Measurements from ENCODE around the gene RAB27A. TPM values are rescaled to one million over a fixed set of nuclear protein-coding genes. Genes with fewer than 3 reads are reported as not detected.

Gene RAB27A
- total RNA-seq, 1 experiment from 2014 or later, result 12.3 TPM

GRCh38 chr15:55247766-55248427, 41.7 kb downstream of the RAB27A start:
- H3K4me3 ChIP-seq, result no peak overlapping the region
- no peak overlapping the region for H2AFZ ChIP-seq
- ChIA-PET CTCF (no interaction called here), POLR2A (ENCODE audit: unreplicated experiment) (no interaction called here)
- no peak for DNase-seq
- H3K27me3 ChIP-seq (ENCODE audit: insufficient read depth, low read depth), result no peaks in the 10 kb centered on the region
- H3K27ac ChIP-seq, result no peak overlapping the region
- no peaks in the 10 kb centered on the region for H3K79me2 ChIP-seq (ENCODE audit: low read depth)
- no peak for TF ChIP-seq EZH2 (IDR thresholded peaks at IDR 0.05; ENCODE audit: low read depth)
- H3K9me3 ChIP-seq (ENCODE audit: insufficient read depth, low read depth), result no peaks in the 10 kb centered on the region
- H4K20me1 ChIP-seq (ENCODE audit: insufficient read depth), result no peaks in the 10 kb centered on the region
- no peak overlapping the region for H3K4me2 ChIP-seq
- no peaks in the 10 kb centered on the region for H3F3A ChIP-seq (ENCODE audit: insufficient read depth, low read depth)
- no TSS peak for BruUV-seq (replicated peaks)
- intact Hi-C loops (cut with micrococcal nuclease; ENCODE audit: unreplicated experiment), result no loop called here
- H3K9me2 ChIP-seq (ENCODE audit: insufficient read depth), result no peaks in the 10 kb centered on the region
- no peaks in the 10 kb centered on the region for H3K36me3 ChIP-seq (ENCODE audit: low read depth)
- no peaks in the 10 kb centered on the region; the same call in 1 of the 2 replicates for H3K4me1 ChIP-seq (replicated peaks; ENCODE audit: insufficient read depth)

- H3K36me3 ChIP-seq (ENCODE audit: low read depth), result no peaks in the 10 kb centered on the region
- no peaks in the 10 kb centered on the region for H3K9me2 ChIP-seq (ENCODE audit: insufficient read depth)
- no peaks in the 10 kb centered on the region for H3K79me2 ChIP-seq (ENCODE audit: low read depth)
- CTCF ChIA-PET, result interaction anchor here (0.6 kb wide), 1 partner anchor 401 kb away, joined by 4 read pairs; no protein-coding TSS in a partner anchor
- no TSS peak for BruUV-seq (replicated peaks)
- no peak overlapping the region for H3K4me3 ChIP-seq
- no peaks in the 10 kb centered on the region for H4K20me1 ChIP-seq (ENCODE audit: insufficient read depth)
- no peak for DNase-seq
- no peak overlapping the region for H3K4me2 ChIP-seq
- no peak overlapping the region for H2AFZ ChIP-seq
- no peaks in the 10 kb centered on the region for H3K27me3 ChIP-seq (ENCODE audit: insufficient read depth, low read depth)
- POLR2A ChIA-PET (ENCODE audit: unreplicated experiment), result interaction anchor here (0.5 kb wide), 1 partner anchor 116 kb away, joined by 10 read pairs; no protein-coding TSS in a partner anchor
- no peaks in the 10 kb centered on the region; the same call in 1 of the 2 replicates for H3K4me1 ChIP-seq (replicated peaks; ENCODE audit: insufficient read depth)
- H3K9me3 ChIP-seq (ENCODE audit: insufficient read depth, low read depth), result no peaks in the 10 kb centered on the region
- H3K27ac ChIP-seq, result no peak overlapping the region
- H3F3A ChIP-seq (ENCODE audit: insufficient read depth, low read depth), result no peaks in the 10 kb centered on the region
- intact Hi-C loops (cut with micrococcal nuclease; ENCODE audit: unreplicated experiment), result no loop called here
- TF ChIP-seq, protein P1, sequence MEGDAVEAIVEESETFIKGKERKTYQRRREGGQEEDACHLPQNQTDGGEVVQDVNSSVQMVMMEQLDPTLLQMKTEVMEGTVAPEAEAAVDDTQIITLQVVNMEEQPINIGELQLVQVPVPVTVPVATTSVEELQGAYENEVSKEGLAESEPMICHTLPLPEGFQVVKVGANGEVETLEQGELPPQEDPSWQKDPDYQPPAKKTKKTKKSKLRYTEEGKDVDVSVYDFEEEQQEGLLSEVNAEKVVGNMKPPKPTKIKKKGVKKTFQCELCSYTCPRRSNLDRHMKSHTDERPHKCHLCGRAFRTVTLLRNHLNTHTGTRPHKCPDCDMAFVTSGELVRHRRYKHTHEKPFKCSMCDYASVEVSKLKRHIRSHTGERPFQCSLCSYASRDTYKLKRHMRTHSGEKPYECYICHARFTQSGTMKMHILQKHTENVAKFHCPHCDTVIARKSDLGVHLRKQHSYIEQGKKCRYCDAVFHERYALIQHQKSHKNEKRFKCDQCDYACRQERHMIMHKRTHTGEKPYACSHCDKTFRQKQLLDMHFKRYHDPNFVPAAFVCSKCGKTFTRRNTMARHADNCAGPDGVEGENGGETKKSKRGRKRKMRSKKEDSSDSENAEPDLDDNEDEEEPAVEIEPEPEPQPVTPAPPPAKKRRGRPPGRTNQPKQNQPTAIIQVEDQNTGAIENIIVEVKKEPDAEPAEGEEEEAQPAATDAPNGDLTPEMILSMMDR (conservative IDR thresholded peaks at IDR 0.05), result no peak
- no peak for TF ChIP-seq EZH2 (IDR thresholded peaks at IDR 0.05; ENCODE audit: low read depth)
Measured at GRCh38 chr15:55247311-55247710, 42.3 kb downstream of the RAB27A start.

- Histone ChIP-seq H3K36me3 (ENCODE audit: low read depth) (no peaks in the 10 kb centered on the region), H3K4me1 (replicated peaks; ENCODE audit: insufficient read depth) (no peaks in the 10 kb centered on the region; the same call in 1 of the 2 replicates), H3K27me3 (ENCODE audit: insufficient read depth, low read depth) (no peaks in the 10 kb centered on the region), H3K79me2 (ENCODE audit: low read depth) (no peaks in the 10 kb centered on the region), H3K9me2 (ENCODE audit: insufficient read depth) (no peaks in the 10 kb centered on the region), H3F3A (ENCODE audit: insufficient read depth, low read depth) (no peaks in the 10 kb centered on the region), H3K4me2 (no peak overlapping the region), H2AFZ (no peak overlapping the region), H3K9me3 (ENCODE audit: insufficient read depth, low read depth) (no peaks in the 10 kb centered on the region), H3K4me3 (no peak overlapping the region), H3K27ac (no peak overlapping the region), H4K20me1 (ENCODE audit: insufficient read depth) (no peaks in the 10 kb centered on the region)
- BruUV-seq (replicated peaks), result no TSS peak
- CTCF ChIA-PET, result interaction anchor here (0.6 kb wide), 1 partner anchor 402 kb away, joined by 4 read pairs; no protein-coding TSS in a partner anchor
- no peak for DNase-seq
- intact Hi-C loops (cut with micrococcal nuclease; ENCODE audit: unreplicated experiment), result no loop called here
- POLR2A ChIA-PET (ENCODE audit: unreplicated experiment), result no interaction called here
- TF ChIP-seq EZH2 (IDR thresholded peaks at IDR 0.05; ENCODE audit: low read depth), result no peak
- TF ChIP-seq, protein P1 (conservative IDR thresholded peaks at IDR 0.05), result no peak
Measured at GRCh38 chr15:55246567-55246966, 43.0 kb downstream of the RAB27A start.

All from PC-9 (cell line).